ENCODE measurements around the gene GLIS1. TPM values are rescaled to one million over a fixed set of nuclear protein-coding genes. Genes with fewer than 3 reads are reported as not detected.

GLIS1 gene
- total and polyA plus RNA-seq, 9 donors: 0.12 to 2.9 (median 0.48) TPM; not detected in 1

DNA sequence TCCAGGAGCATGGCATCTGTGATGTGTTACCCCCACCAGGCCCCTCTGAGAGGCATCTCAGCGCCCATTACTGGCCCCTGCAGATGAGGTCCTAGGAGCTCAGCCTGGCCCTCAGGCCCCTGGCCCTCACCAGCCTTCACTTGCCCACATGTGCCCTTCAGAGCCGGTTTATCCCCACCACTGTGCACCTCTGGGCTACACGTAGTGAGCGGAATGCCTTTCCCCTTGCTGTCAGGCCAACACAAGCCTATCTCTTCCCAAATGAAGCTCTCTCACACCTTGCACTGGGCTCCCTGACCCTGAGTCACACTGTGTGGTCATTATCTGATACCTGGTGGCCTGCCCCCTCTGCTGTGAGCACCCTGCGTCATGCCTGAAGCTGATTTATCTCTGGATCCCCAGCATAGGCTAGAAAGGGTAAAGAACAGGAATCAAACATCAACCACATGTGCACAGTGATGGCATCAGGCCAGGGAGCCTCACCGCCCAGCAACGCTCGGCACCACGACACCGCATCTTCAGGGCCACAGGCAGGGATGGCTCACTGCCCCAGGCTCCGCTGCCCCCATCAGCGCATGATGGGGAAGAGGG lies 49.1 kb downstream of the GLIS1 start:
- 76 to 91% (median 87%) methylated on average over 12 of the region's 12 CpGs for WGBS, 3 donors
- Histone ChIP-seq H3K27me3 (no peaks in the 10 kb centered on the region), H3K9me3 (no peaks in the 10 kb centered on the region), H3K27ac (no peak overlapping the region), H3K36me3 (no peaks in the 10 kb centered on the region), H3K4me1 (ENCODE audit: insufficient read depth) (no peaks in the 10 kb centered on the region), H3K4me3 (no peak overlapping the region)
- TF ChIP-seq POLR2A (IDR thresholded peaks at IDR 0.05) (no peak), EP300 (IDR thresholded peaks at IDR 0.05) (no peak)
- TF ChIP-seq, protein P1, sequence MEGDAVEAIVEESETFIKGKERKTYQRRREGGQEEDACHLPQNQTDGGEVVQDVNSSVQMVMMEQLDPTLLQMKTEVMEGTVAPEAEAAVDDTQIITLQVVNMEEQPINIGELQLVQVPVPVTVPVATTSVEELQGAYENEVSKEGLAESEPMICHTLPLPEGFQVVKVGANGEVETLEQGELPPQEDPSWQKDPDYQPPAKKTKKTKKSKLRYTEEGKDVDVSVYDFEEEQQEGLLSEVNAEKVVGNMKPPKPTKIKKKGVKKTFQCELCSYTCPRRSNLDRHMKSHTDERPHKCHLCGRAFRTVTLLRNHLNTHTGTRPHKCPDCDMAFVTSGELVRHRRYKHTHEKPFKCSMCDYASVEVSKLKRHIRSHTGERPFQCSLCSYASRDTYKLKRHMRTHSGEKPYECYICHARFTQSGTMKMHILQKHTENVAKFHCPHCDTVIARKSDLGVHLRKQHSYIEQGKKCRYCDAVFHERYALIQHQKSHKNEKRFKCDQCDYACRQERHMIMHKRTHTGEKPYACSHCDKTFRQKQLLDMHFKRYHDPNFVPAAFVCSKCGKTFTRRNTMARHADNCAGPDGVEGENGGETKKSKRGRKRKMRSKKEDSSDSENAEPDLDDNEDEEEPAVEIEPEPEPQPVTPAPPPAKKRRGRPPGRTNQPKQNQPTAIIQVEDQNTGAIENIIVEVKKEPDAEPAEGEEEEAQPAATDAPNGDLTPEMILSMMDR (IDR thresholded peaks at IDR 0.05): no peak
- DNase-seq: no peak
- intact Hi-C loops (cut with DNase I): loop anchor here in 1 of 4 donors (10.0 kb wide), 1 partner anchor 205 kb away; no protein-coding TSS in a partner anchor

DNA sequence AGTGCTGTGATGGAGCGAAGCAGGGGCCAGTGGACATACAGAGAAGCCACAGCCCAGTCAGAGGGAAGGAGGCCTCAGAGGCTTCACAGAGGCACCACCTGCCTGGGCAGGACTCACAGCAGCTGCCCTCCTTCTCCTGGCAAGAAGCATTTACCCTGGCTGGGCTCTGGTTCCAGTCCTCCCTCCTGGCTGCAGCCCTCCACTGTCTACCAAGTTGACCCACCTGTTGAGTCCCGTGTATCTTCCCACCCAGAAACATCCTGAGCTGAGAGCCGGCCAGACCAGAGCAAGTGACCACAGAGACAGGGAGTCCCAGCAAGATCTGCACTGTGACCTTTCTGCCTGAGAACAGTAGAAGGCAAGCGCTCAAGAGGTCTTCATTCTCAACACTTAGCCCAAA lies 49.7 kb downstream of the GLIS1 start:
- Histone ChIP-seq H3K27ac (no peak overlapping the region), H3K9me3 (no peaks in the 10 kb centered on the region), H3K4me1 (ENCODE audit: insufficient read depth) (no peaks in the 10 kb centered on the region), H3K36me3 (no peaks in the 10 kb centered on the region), H3K4me3 (no peak overlapping the region), H3K27me3 (no peaks in the 10 kb centered on the region)
- TF ChIP-seq, protein P1 (IDR thresholded peaks at IDR 0.05): no peak
- TF ChIP-seq EP300 (IDR thresholded peaks at IDR 0.05) (no peak), POLR2A (IDR thresholded peaks at IDR 0.05) (no peak)
- WGBS, 3 donors: 72 to 81% (median 79%) methylated on average over 4 of the region's 4 CpGs
- intact Hi-C loops (cut with DNase I): loop anchor here in 1 of 4 donors (10.0 kb wide), 1 partner anchor 204 kb away; no protein-coding TSS in a partner anchor
- no peak for DNase-seq

DNA sequence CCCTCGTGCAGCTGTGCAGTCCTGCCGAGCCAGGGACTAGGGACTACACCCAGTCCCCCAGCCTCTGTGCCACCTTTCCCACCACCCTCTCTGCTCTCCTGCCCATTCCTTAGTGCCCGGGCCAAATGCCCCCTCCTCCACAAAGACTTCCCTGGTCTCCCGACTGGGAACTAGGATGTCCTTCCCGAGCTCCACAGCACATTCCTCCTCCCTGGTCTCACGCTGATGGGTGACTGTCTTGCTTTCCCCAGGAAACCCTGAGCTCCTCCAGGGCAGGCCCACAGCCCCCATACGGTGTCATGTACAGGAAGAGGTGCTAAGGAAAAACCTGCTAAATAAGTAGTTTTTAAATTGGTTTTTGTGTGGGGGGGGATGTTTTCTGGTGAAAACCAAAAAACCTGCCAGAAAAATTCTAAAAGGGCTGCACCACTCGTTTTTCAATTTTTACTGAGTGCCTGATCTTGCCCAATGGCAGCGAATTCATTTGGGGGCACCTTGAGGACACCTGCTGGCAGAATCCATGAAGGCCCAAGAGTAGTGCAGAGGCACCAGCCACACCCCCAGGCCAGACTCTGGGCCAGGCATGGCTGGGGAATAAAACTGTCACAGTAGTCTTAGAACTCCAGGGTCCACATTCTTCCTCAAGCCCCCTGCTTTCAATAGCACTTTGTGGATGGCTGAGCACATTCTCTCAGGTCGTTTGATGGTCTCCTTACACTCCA lies 50.4 kb downstream of the GLIS1 start:
- TF ChIP-seq EP300 (IDR thresholded peaks at IDR 0.05): no peak
- no peak for TF ChIP-seq POLR2A (IDR thresholded peaks at IDR 0.05)
- TF ChIP-seq, protein P1 (IDR thresholded peaks at IDR 0.05): no peak
- Histone ChIP-seq H3K27ac (no peak overlapping the region), H3K4me1 (ENCODE audit: insufficient read depth) (no peaks in the 10 kb centered on the region), H3K4me3 (no peak overlapping the region), H3K36me3 (no peaks in the 10 kb centered on the region), H3K27me3 (no peaks in the 10 kb centered on the region), H3K9me3 (no peaks in the 10 kb centered on the region)
- no peak for DNase-seq
- intact Hi-C loops (cut with DNase I): loop anchor here in 1 of 4 donors (10.0 kb wide), 1 partner anchor 204 kb away; no protein-coding TSS in a partner anchor
- 65 to 66% (median 65%) methylated on average over 10 of the region's 10 CpGs for WGBS, 3 donors

DNA sequence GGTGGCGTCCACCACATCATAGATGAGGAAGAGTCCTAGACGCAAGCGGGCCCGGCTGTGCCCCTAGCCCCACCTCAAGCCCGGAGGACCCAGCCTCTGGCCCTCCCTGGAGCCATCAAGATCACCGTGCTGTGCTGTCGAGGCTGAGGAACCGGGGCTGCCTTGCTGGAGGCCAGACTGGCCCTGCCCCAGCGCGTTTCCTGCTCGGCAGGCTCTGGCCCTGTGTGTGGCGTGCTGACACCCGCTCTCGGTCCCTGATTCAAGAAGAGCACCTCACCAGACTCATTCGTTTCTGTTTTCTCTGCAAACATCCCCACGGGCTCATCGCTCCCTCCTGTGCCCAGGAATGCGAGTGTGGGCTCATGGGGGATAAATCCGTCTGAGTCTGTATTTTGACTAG lies 51.1 kb downstream of the GLIS1 start:
- no peaks in the 10 kb centered on the region for H3K4me1 ChIP-seq (ENCODE audit: insufficient read depth)
- H3K4me3 ChIP-seq: no peak overlapping the region
- no peaks in the 10 kb centered on the region for H3K9me3 ChIP-seq
- WGBS, 3 donors: 84 to 90% (median 86%) methylated on average over 13 to 19 of the region's 19 CpGs
- no peak overlapping the region for H3K27ac ChIP-seq
- TF ChIP-seq POLR2A (IDR thresholded peaks at IDR 0.05) (no peak), EP300 (IDR thresholded peaks at IDR 0.05) (no peak)
- TF ChIP-seq, protein P1 (IDR thresholded peaks at IDR 0.05): no peak
- H3K27me3 ChIP-seq: no peaks in the 10 kb centered on the region
- no peaks in the 10 kb centered on the region for H3K36me3 ChIP-seq
- intact Hi-C loops (cut with DNase I): loop anchor here in 1 of 4 donors (10.0 kb wide), 1 partner anchor 203 kb away; no protein-coding TSS in a partner anchor
- no peak for DNase-seq

Measured in ovary (tissue), 9 donors.